OCI-LY1 (cell line): ENCODE measurements around the gene PLD6.

ENCODE experiments used
- H2AFZ ChIP-seq: fragments of 200-600 bp; sonication (generic), shearing (Covaris generic); 2 replicates; pipeline ENCODE4 v1.6.0; 2014; ENCODE audit warnings: antibody characterized with exemption, mild to moderate bottlenecking, low read length
- H3F3A ChIP-seq: fragments of 200-600 bp; sonication (generic), shearing (Covaris generic); 2 replicates; pipeline ENCODE4 v1.6.0; 2014; ENCODE audit warnings: mild to moderate bottlenecking, antibody characterized with exemption, low read length, moderate library complexity; ENCODE audit not compliant: insufficient read depth
- H3K27ac ChIP-seq: fragments of 200-600 bp; sonication (generic); 2 replicates; pipeline ENCODE4 v1.5.1; 2014; ENCODE audit warnings: low read length, mixed run types, mild to moderate bottlenecking, low read depth; ENCODE audit not compliant: poor library complexity, severe bottlenecking
- H3K27me3 ChIP-seq: fragments of 200-600 bp; sonication (generic); 2 replicates; pipeline ENCODE4 v1.6.0; 2014; ENCODE audit warnings: antibody characterized with exemption, mild to moderate bottlenecking, low read length, moderate library complexity; ENCODE audit not compliant: insufficient read depth
- H3K36me3 ChIP-seq: fragments of 200-600 bp; sonication (generic); 2 replicates; pipeline ENCODE4 v1.6.1; 2014; ENCODE audit warnings: mild to moderate bottlenecking, antibody characterized with exemption, low read length, moderate library complexity, mixed read lengths; ENCODE audit not compliant: insufficient read depth
- H3K4me1 ChIP-seq: fragments of 200-600 bp; sonication (generic); 2 replicates; pipeline ENCODE4 v1.5.1; 2014; ENCODE audit warnings: mild to moderate bottlenecking, low read length, moderate library complexity; ENCODE audit not compliant: insufficient read depth, severe bottlenecking
- H3K4me2 ChIP-seq: fragments of 200-600 bp; sonication (generic), shearing (Covaris generic); 2 replicates; pipeline ENCODE4 v1.6.1; 2014; ENCODE audit warnings: low read length
- H3K4me3 ChIP-seq: fragments of 200-600 bp; sonication (generic); 2 replicates; pipeline ENCODE4 v1.5.1; 2014; ENCODE audit warnings: low read length, low read depth, mild to moderate bottlenecking, mixed read lengths; ENCODE audit not compliant: poor library complexity, severe bottlenecking
- H3K79me2 ChIP-seq: fragments of 200-600 bp; shearing (Covaris generic); 2 replicates; pipeline ENCODE4 v1.6.1; 2016; ENCODE audit warnings: mixed run types, low read length, mixed read lengths; ENCODE audit not compliant: insufficient read depth
- H3K9ac ChIP-seq: fragments of 200-600 bp; sonication (generic), shearing (Covaris generic); 2 replicates; pipeline ENCODE4 v1.6.1; 2014; ENCODE audit warnings: mild to moderate bottlenecking, low read length, mixed read lengths
- H3K9me2 ChIP-seq: fragments of 200-600 bp; sonication (generic), shearing (Covaris generic); 2 replicates; pipeline ENCODE4 v1.6.1; 2014; ENCODE audit warnings: low read depth, mild to moderate bottlenecking, low read length, mixed read lengths
- H3K9me3 ChIP-seq: fragments of 200-600 bp; shearing (Covaris generic); 2 replicates; pipeline ENCODE4 v1.6.1; 2014; ENCODE audit warnings: low read length, mixed read lengths
- H4K20me1 ChIP-seq: fragments of 200-600 bp; sonication (generic), shearing (Covaris generic); 2 replicates; pipeline ENCODE4 v1.6.0; 2016; ENCODE audit warnings: mild to moderate bottlenecking, low read length; ENCODE audit not compliant: insufficient read depth
- CTCF ChIP-seq: fragments of 200-600 bp; sonication (generic), shearing (Covaris generic); IDR thresholded peaks from 2 replicates; pipeline ENCODE4 v1.5.1; 2017; ENCODE audit warnings: mild to moderate bottlenecking, antibody characterized with exemption, low read length, moderate library complexity, mixed read lengths
- EZH2 ChIP-seq: fragments of 200-600 bp; sonication (generic), shearing (Covaris generic); IDR thresholded peaks from 2 replicates; pipeline ENCODE4 v1.8.0; 2017; ENCODE audit warnings: borderline replicate concordance, mixed run types, mild to moderate bottlenecking, antibody characterized with exemption, low read length, moderate library complexity, mixed read lengths

The PLD6 gene

GRCh38 chr17:17191346-17191792 is 14.8 kb downstream of the PLD6 start:
- H3K4me2 ChIP-seq: no peak overlapping the region
- H3K4me3 ChIP-seq: no peak overlapping the region
- no peaks in the 10 kb centered on the region for H3K9me2 ChIP-seq
- no peak for TF ChIP-seq CTCF
- TF ChIP-seq EZH2: no peak
- no peaks in the 10 kb centered on the region for H4K20me1 ChIP-seq
- H3F3A ChIP-seq: peaks cover 4% of the 10 kb centered on the region; the same call in 1 of the 2 replicates
- H3K36me3 ChIP-seq: peaks cover 23% of the 10 kb centered on the region
- no peak overlapping the region for H2AFZ ChIP-seq
- H3K9me3 ChIP-seq: no peaks in the 10 kb centered on the region
- no peak overlapping the region for H3K27ac ChIP-seq
- no peaks in the 10 kb centered on the region for H3K79me2 ChIP-seq
- peaks cover 16% of the 10 kb centered on the region for H3K4me1 ChIP-seq
- no peak overlapping the region for H3K9ac ChIP-seq
- H3K27me3 ChIP-seq: no peaks in the 10 kb centered on the region

- peaks cover 27% of the 10 kb centered on the region for H3K36me3 ChIP-seq
- no peak for TF ChIP-seq EZH2
- no peak for TF ChIP-seq CTCF
- H3K4me1 ChIP-seq: peaks cover 20% of the 10 kb centered on the region
- no peak overlapping the region for H3K9ac ChIP-seq
- no peaks in the 10 kb centered on the region for H3K9me3 ChIP-seq
- no peak overlapping the region for H3K4me2 ChIP-seq
- H3K27me3 ChIP-seq: no peaks in the 10 kb centered on the region
- H4K20me1 ChIP-seq: no peaks in the 10 kb centered on the region
- no peaks in the 10 kb centered on the region for H3K79me2 ChIP-seq
- H3F3A ChIP-seq: peaks cover 4% of the 10 kb centered on the region; the same call in 1 of the 2 replicates
- H3K4me3 ChIP-seq: no peak overlapping the region
- no peaks in the 10 kb centered on the region for H3K9me2 ChIP-seq
- H2AFZ ChIP-seq: no peak overlapping the region
- no peak overlapping the region for H3K27ac ChIP-seq
Measured at GRCh38 chr17:17190188-17190587, 15.9 kb downstream of the PLD6 start.

GRCh38 chr17:17189559-17189958 is 16.6 kb downstream of the PLD6 start:
- Histone ChIP-seq H3K4me3 (no peak overlapping the region), H3K9me2 (no peaks in the 10 kb centered on the region), H3K79me2 (no peaks in the 10 kb centered on the region), H4K20me1 (no peaks in the 10 kb centered on the region), H3F3A (peaks cover 4% of the 10 kb centered on the region; the same call in 1 of the 2 replicates), H3K9ac (no peak overlapping the region), H3K4me2 (no peak overlapping the region), H3K4me1 (peaks cover 26% of the 10 kb centered on the region), H3K27ac (no peak overlapping the region), H3K9me3 (no peaks in the 10 kb centered on the region), H3K27me3 (no peaks in the 10 kb centered on the region), H2AFZ (no peak overlapping the region), H3K36me3 (peaks cover 29% of the 10 kb centered on the region)
- no peak for TF ChIP-seq CTCF
- no peak for TF ChIP-seq EZH2
